NB4 (cell line): ENCODE results near the gene LPGAT1.
"Not testable (repeated sequence)": the region's sequence is repeated elsewhere in the genome, so short reads cannot be mapped to it uniquely, and the experiment has no call there.

Experiments used
- DNase-seq: peaks from one replicate; pipeline ENCODE4 v3.0.0; 2010; ENCODE audit warnings: low read depth
- H3K4me3 ChIP-seq: one replicate; pipeline ENCODE4 v1.5.1; 2011; ENCODE audit warnings: mild to moderate bottlenecking, low read depth, low read length, moderate library complexity
- MAX ChIP-seq: IDR thresholded peaks from 2 replicates; pipeline ENCODE4 v1.6.1; 2011; ENCODE audit warnings: low read depth, low read length
- MYC ChIP-seq: IDR thresholded peaks from 2 replicates; pipeline ENCODE4 v1.6.1; 2011; ENCODE audit warnings: low read depth, low read length
- POLR2A ChIP-seq: IDR thresholded peaks from 2 replicates; pipeline ENCODE4 v1.6.1; 2011; ENCODE audit warnings: mild to moderate bottlenecking; ENCODE audit not compliant: insufficient read length; ENCODE audit errors: extremely low read depth
- TF ChIP-seq, protein P1 (sequence below): IDR thresholded peaks from one replicate; pipeline ENCODE4 v1.5.1; 2012; ENCODE audit warnings: low read depth, low read length

Gene LPGAT1

DNA sequence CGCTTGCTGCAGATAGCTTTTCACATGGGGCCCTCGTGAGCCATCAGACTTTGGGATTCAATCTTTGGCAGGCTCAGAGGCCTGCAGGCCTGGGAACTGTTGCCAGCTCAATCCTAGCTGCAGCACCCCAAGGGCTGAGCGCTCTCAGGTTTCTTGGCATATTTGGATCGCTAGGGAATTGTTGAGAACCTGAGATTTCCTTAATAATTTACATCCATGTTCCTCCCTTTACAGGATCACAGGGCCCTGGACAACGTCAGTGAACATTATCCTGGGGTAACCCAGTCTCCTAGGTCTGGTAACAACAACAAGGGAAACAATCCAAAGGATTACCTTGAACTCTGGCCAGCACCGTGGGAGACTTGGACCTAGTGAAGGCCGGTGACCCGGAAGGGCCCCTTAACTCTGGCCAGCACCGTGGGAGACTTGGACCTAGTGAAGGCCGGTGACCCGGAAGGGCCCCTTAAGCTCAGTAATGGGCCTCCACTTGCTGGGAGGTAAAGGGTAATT lies 105.8 kb downstream of the LPGAT1 start:
- H3K4me3 ChIP-seq = no peak overlapping the region
- TF ChIP-seq, protein P1, sequence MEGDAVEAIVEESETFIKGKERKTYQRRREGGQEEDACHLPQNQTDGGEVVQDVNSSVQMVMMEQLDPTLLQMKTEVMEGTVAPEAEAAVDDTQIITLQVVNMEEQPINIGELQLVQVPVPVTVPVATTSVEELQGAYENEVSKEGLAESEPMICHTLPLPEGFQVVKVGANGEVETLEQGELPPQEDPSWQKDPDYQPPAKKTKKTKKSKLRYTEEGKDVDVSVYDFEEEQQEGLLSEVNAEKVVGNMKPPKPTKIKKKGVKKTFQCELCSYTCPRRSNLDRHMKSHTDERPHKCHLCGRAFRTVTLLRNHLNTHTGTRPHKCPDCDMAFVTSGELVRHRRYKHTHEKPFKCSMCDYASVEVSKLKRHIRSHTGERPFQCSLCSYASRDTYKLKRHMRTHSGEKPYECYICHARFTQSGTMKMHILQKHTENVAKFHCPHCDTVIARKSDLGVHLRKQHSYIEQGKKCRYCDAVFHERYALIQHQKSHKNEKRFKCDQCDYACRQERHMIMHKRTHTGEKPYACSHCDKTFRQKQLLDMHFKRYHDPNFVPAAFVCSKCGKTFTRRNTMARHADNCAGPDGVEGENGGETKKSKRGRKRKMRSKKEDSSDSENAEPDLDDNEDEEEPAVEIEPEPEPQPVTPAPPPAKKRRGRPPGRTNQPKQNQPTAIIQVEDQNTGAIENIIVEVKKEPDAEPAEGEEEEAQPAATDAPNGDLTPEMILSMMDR = no peak
- TF ChIP-seq MYC (no peak), POLR2A (no peak), MAX (no peak)
- DNase-seq = no peak

DNA sequence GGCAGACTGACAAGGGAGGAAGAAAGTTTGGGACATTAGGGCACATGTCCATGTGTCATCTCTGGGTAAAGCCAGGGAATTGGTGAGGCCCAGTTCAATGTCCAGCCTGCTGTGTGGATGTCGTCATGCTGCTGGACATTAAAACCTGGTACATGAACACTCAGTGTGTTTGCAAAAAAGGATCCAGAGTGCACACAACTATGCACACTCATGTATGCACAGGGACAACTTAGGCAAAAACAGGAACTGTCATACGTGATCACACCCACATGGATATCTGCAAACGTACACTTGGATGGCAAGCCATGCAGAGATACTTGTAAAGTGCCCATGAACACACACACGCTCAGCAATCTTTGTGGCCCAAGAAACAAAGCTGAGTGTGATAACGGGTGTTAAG lies 107.3 kb downstream of the LPGAT1 start:
- TF ChIP-seq POLR2A (no peak), MYC (no peak), MAX (no peak)
- TF ChIP-seq, protein P1 = no peak
- H3K4me3 ChIP-seq = no peak overlapping the region
- no peak for DNase-seq

GRCh38 chr1:211722277-211723175 lies 108.0 kb downstream of the LPGAT1 start:
- DNase-seq = no peak
- no peak overlapping the region for H3K4me3 ChIP-seq
- TF ChIP-seq MAX = no peak
- TF ChIP-seq, protein P1 = no peak
- no peak for TF ChIP-seq MYC
- no peak for TF ChIP-seq POLR2A

- not testable (repeated sequence) for DNase-seq, H3K4me3 ChIP-seq
These were observed 114.0 kb downstream of the LPGAT1 start for GRCh38 chr1:211716555-211716954.

GRCh38 chr1:211715971-211716370 lies 114.6 kb downstream of the LPGAT1 start:
- H3K4me3 ChIP-seq = no peak overlapping the region
- DNase-seq = peak; percentile 30
- TF ChIP-seq MYC (no peak), MAX (no peak), POLR2A (no peak)
- TF ChIP-seq, protein P1 = no peak

- H3K4me3 ChIP-seq = no peak overlapping the region
- no peak for TF ChIP-seq MYC
- TF ChIP-seq, protein P1 = no peak
- TF ChIP-seq POLR2A = no peak
- TF ChIP-seq MAX = no peak
- DNase-seq = no peak
These were observed 116.4 kb downstream of the LPGAT1 start for GRCh38 chr1:211714154-211714553.
